ENCODE data around the gene RFC5. TPM values are rescaled to one million over a fixed set of nuclear protein-coding genes. Genes with fewer than 3 reads are reported as not detected.

RFC5 gene
- total RNA-seq, 3 donors from 2014 or later: 9.8 to 14.7 (median 14.0) TPM

GRCh38 chr12:118032188-118032587, 15.7 kb downstream of the RFC5 start:
- TF ChIP-seq CTCF (IDR thresholded peaks at IDR 0.05): no peak
- no peaks in the 10 kb centered on the region for H3K36me3 ChIP-seq (ENCODE audit: low read depth)

GRCh38 chr12:118033323-118033722, 16.8 kb downstream of the RFC5 start:
- Histone ChIP-seq H3K9me3 (no peaks in the 10 kb centered on the region), H3K4me3 (no peak overlapping the region), H3K4me1 (ENCODE audit: low read depth) (no peaks in the 10 kb centered on the region), H3K36me3 (ENCODE audit: low read depth) (peaks cover 7% of the 10 kb centered on the region)
- intact Hi-C loops (cut with DNase I, micrococcal nuclease): loop anchor here (10.0 kb wide), 1 partner anchor 159 kb away; no protein-coding TSS in a partner anchor
- DNase-seq: no peak
- TF ChIP-seq CTCF (IDR thresholded peaks at IDR 0.05): no peak
- ATAC-seq: no peak

More at GRCh38 chr12:118032188-118032587, 15.7 kb downstream of the RFC5 start:
- Histone ChIP-seq H3K4me3 (no peak overlapping the region), H3K9me3 (no peaks in the 10 kb centered on the region), H3K4me1 (ENCODE audit: low read depth) (no peaks in the 10 kb centered on the region)
- DNase-seq (no peak), ATAC-seq (no peak)
- intact Hi-C loops (cut with DNase I, micrococcal nuclease): loop anchor here (10.0 kb wide), 1 partner anchor 157 kb away; no protein-coding TSS in a partner anchor

- Histone ChIP-seq H3K36me3 (ENCODE audit: low read depth) (peaks cover 8% of the 10 kb centered on the region), H3K9me3 (no peaks in the 10 kb centered on the region), H3K4me1 (ENCODE audit: low read depth) (no peaks in the 10 kb centered on the region), H3K4me3 (no peak overlapping the region)
- ATAC-seq (no peak), DNase-seq (no peak)
- intact Hi-C loops (cut with DNase I, micrococcal nuclease): loop anchor here (10.0 kb wide), 1 partner anchor 159 kb away; no protein-coding TSS in a partner anchor
- no peak for TF ChIP-seq CTCF (IDR thresholded peaks at IDR 0.05)
These were observed 17.4 kb downstream of the RFC5 start for GRCh38 chr12:118033902-118034301.

- Histone ChIP-seq H3K4me1 (ENCODE audit: low read depth) (no peaks in the 10 kb centered on the region), H3K9me3 (no peaks in the 10 kb centered on the region), H3K4me3 (no peak overlapping the region), H3K36me3 (ENCODE audit: low read depth) (peaks cover 8% of the 10 kb centered on the region)
- DNase-seq: peak in 1 of 3 donors; percentile 70
- peak; percentile 76 for ATAC-seq
- no peak for TF ChIP-seq CTCF (IDR thresholded peaks at IDR 0.05)
- intact Hi-C loops (cut with DNase I, micrococcal nuclease): loop anchor here (10.0 kb wide), 1 partner anchor 160 kb away; no protein-coding TSS in a partner anchor
These were observed 18.1 kb downstream of the RFC5 start for GRCh38 chr12:118034429-118035189.

- Histone ChIP-seq H3K4me3 (no peak overlapping the region), H3K4me1 (ENCODE audit: low read depth) (no peaks in the 10 kb centered on the region), H3K36me3 (ENCODE audit: low read depth) (peaks cover 8% of the 10 kb centered on the region), H3K9me3 (no peaks in the 10 kb centered on the region)
- ATAC-seq: peak; percentile 56
- TF ChIP-seq CTCF (IDR thresholded peaks at IDR 0.05): no peak
- no peak for DNase-seq
- intact Hi-C loops (cut with DNase I, micrococcal nuclease): loop anchor here (10.0 kb wide), 1 partner anchor 161 kb away; no protein-coding TSS in a partner anchor
These were observed 18.9 kb downstream of the RFC5 start for GRCh38 chr12:118035190-118036041.

All from mucosa of descending colon (tissue), 3 donors.